ENCODE data around the gene KSR2. TPM values are rescaled to one million over a fixed set of nuclear protein-coding genes. Genes with fewer than 3 reads are reported as not detected.

The KSR2 gene
- total RNA-seq, 2 donors from 2014 or later, result 1.1 to 2.0 TPM

DNA sequence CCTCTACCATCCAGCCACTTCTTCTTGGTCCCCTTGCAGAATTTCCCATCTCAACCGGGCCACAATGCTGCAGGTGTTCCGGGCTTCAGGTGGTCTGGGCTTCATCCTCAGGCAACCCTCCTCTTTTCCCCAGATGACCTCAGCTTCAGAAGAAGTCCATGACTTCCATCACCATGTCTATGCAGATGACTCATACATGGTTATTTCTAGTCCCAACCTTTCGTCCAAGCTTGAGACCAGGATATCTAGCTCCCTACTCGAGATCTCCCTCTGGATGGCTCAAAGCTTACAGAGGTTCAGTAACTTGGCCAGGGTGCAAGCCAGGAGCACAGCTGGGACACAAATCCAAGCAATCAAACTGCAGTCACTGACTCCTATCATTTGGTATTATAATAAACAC lies 452.8 kb downstream of the KSR2 start:
- DNase-seq, result no peak
- peaks cover 53% of the 10 kb centered on the region for H3K27me3 Mint-ChIP-seq (ENCODE audit: insufficient read depth)
- H3K9me3 ChIP-seq (ENCODE audit: control insufficient read depth, low read length), result no peaks in the 10 kb centered on the region
- 57 to 69% methylated on average over 3 to 4 of the region's 4 CpGs for WGBS, 2 experiments (ENCODE audit: insufficient coverage in 1 of 2, insufficient read length in 1 of 2)
- no peaks in the 10 kb centered on the region for H3K36me3 ChIP-seq (ENCODE audit: control insufficient read depth, insufficient read depth, low read length)
- TF ChIP-seq, protein P1, sequence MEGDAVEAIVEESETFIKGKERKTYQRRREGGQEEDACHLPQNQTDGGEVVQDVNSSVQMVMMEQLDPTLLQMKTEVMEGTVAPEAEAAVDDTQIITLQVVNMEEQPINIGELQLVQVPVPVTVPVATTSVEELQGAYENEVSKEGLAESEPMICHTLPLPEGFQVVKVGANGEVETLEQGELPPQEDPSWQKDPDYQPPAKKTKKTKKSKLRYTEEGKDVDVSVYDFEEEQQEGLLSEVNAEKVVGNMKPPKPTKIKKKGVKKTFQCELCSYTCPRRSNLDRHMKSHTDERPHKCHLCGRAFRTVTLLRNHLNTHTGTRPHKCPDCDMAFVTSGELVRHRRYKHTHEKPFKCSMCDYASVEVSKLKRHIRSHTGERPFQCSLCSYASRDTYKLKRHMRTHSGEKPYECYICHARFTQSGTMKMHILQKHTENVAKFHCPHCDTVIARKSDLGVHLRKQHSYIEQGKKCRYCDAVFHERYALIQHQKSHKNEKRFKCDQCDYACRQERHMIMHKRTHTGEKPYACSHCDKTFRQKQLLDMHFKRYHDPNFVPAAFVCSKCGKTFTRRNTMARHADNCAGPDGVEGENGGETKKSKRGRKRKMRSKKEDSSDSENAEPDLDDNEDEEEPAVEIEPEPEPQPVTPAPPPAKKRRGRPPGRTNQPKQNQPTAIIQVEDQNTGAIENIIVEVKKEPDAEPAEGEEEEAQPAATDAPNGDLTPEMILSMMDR (conservative IDR thresholded peaks at IDR 0.05), result no peak
- H3K27ac Mint-ChIP-seq, result no peak overlapping the region
- H3K36me3 Mint-ChIP-seq (ENCODE audit: low read depth), result no peaks in the 10 kb centered on the region
- H3K9me3 Mint-ChIP-seq, result peaks cover 3% of the 10 kb centered on the region
- H3K27ac ChIP-seq (ENCODE audit: low read depth, low read length), result no peak overlapping the region
- H3K27me3 ChIP-seq (ENCODE audit: control insufficient read depth, insufficient read depth, low read length, poor library complexity, severe bottlenecking), result peaks cover 43% of the 10 kb centered on the region
- no peak overlapping the region for H3K9ac ChIP-seq (ENCODE audit: extremely low read depth, low read length, poor library complexity, severe bottlenecking)
- H3K4me3 Mint-ChIP-seq, result no peak overlapping the region
- no peaks in the 10 kb centered on the region for H3K4me1 Mint-ChIP-seq
- H3K4me1 ChIP-seq (ENCODE audit: control insufficient read depth, insufficient read depth, low read length), result no peaks in the 10 kb centered on the region
- H3K4me3 ChIP-seq (ENCODE audit: low read length), result no peak overlapping the region

DNA sequence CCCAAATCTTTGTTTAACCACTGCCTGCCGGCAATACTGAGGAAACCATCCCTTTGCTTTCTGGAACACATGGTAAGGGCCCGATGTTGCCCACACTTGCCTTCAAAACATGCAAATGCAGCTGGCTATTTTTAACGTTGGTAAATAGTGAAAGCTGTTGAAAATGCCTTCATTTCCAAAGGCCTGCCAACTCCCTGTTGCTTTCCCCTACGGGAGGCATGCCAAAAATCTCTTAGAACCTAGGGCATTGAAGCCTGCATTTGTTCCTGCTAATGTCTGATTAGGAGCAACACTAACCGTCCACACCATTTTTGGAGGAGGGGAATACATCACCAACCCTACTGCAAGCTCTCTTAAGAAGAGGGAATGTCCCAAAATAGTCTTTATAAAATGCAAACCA lies 454.8 kb downstream of the KSR2 start:
- Mint-ChIP-seq H3K27ac (no peak overlapping the region), H3K27me3 (ENCODE audit: insufficient read depth) (peaks cover 66% of the 10 kb centered on the region), H3K36me3 (ENCODE audit: low read depth) (no peaks in the 10 kb centered on the region), H3K4me1 (no peaks in the 10 kb centered on the region), H3K4me3 (no peak overlapping the region), H3K9me3 (peaks cover 3% of the 10 kb centered on the region)
- Histone ChIP-seq H3K4me1 (ENCODE audit: control insufficient read depth, insufficient read depth, low read length) (no peaks in the 10 kb centered on the region), H3K27ac (ENCODE audit: low read depth, low read length) (no peak overlapping the region), H3K4me3 (ENCODE audit: low read length) (no peak overlapping the region), H3K9me3 (ENCODE audit: control insufficient read depth, low read length) (no peaks in the 10 kb centered on the region), H3K36me3 (ENCODE audit: control insufficient read depth, insufficient read depth, low read length) (no peaks in the 10 kb centered on the region), H3K9ac (ENCODE audit: extremely low read depth, low read length, poor library complexity, severe bottlenecking) (no peak overlapping the region), H3K27me3 (ENCODE audit: control insufficient read depth, insufficient read depth, low read length, poor library complexity, severe bottlenecking) (peaks cover 64% of the 10 kb centered on the region)
- no peak for DNase-seq
- TF ChIP-seq, protein P1 (conservative IDR thresholded peaks at IDR 0.05), result no peak
- 40 to 57% methylated on average over 3 to 5 of the region's 5 CpGs for WGBS, 2 experiments (ENCODE audit: insufficient coverage in 1 of 2, insufficient read length in 1 of 2)

DNA sequence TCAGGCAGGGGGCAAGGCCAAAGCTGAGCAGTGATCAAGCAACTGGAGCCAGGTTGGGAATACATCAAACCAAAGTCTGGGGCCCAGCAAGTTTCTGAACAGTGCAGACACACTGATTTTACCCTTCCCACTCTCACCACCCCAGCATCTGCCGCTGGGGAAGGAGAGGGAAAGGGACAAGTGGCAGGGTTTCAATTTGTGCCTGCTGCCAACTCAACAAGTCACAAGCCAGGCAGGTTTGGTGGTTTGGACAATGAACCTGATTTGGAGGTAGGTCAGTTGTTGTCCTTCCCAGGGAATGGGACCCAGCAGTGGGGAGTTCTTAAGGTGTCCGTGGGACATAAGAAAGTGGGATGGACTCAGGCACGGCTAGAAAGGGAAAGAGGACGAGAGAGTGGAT lies 455.4 kb downstream of the KSR2 start:
- Histone ChIP-seq H3K4me1 (ENCODE audit: control insufficient read depth, insufficient read depth, low read length) (no peaks in the 10 kb centered on the region), H3K36me3 (ENCODE audit: control insufficient read depth, insufficient read depth, low read length) (no peaks in the 10 kb centered on the region), H3K4me3 (ENCODE audit: low read length) (no peak overlapping the region), H3K9ac (ENCODE audit: extremely low read depth, low read length, poor library complexity, severe bottlenecking) (no peak overlapping the region), H3K9me3 (ENCODE audit: control insufficient read depth, low read length) (no peaks in the 10 kb centered on the region), H3K27ac (ENCODE audit: low read depth, low read length) (no peak overlapping the region), H3K27me3 (ENCODE audit: control insufficient read depth, insufficient read depth, low read length, poor library complexity, severe bottlenecking) (peaks cover 70% of the 10 kb centered on the region)
- Mint-ChIP-seq H3K9me3 (peaks cover 3% of the 10 kb centered on the region), H3K4me3 (no peak overlapping the region), H3K27me3 (ENCODE audit: insufficient read depth) (peaks cover 73% of the 10 kb centered on the region), H3K36me3 (ENCODE audit: low read depth) (no peaks in the 10 kb centered on the region), H3K4me1 (no peaks in the 10 kb centered on the region), H3K27ac (no peak overlapping the region)
- TF ChIP-seq, protein P1 (conservative IDR thresholded peaks at IDR 0.05), result no peak
- no peak for DNase-seq
- WGBS, 2 experiments (ENCODE audit: insufficient coverage in 1 of 2, insufficient read length in 1 of 2), result 90 to 91% methylated on average over 3 to 4 of the region's 4 CpGs

Measured in endodermal cell (in vitro differentiated cells).